Non-pigmented ciliary epithelial cell (primary cell): ENCODE data around the gene TELO2.

ENCODE experiments used
- DNase-seq: peaks from one replicate; pipeline ENCODE4 v3.0.0-alpha.2; 2010; ENCODE audit warnings: low read depth

Gene TELO2

GRCh38 chr16:1554826-1555445 is 61.8 kb downstream of the TELO2 start:
- DNase-seq = no peak

GRCh38 chr16:1556254-1556653 is 63.1 kb downstream of the TELO2 start:
- DNase-seq = no peak

DNA sequence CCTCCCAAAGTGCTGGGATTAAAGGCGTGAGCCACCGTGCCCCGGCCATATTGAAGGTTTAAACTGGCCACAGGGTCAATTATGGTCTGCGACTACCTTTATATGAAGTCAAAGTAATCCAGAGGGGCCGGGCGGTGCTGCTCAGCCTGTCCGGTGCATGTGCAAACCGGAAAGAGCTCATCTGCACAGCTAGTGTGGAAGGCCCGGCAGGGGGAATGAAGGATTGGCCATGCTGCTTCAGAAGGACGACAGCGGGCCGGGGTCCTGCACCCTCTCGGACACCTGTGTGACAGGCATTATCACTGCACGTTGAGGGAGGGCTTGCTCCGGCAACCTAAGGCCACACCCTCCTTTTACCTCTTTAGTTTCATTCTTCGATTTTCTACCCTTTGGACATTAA is 63.9 kb downstream of the TELO2 start:
- no peak for DNase-seq

DNA sequence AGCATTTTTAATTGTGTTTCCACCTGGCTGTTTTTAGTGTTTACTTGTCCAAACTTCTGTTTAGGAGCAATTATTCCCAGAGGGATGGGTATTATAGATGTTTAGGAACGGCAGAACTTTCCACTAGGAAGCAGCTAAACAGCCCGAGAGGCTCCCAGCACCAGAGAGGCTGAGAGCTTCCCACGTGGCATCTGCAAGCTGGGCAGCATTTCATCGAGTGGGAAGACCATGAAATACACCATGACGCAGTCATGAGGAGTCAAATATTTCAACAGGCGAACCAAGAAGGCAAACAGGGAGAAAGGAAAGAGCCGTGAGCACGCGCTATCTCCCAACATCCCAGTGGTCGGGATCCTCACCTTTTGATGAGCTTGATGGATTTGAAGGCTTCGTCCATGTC is 64.4 kb downstream of the TELO2 start:
- DNase-seq = no peak

- DNase-seq = no peak
Observed at GRCh38 chr16:1559446-1559975, 66.4 kb downstream of the TELO2 start.
